ENCODE measurements around the gene HSP90AA1.

The HSP90AA1 gene

GRCh38 chr14:102097441-102098135 lies 10.7 kb upstream of the HSP90AA1 start:
- no peak for DNase-seq (ENCODE audit: low spot score)
- TF ChIP-seq CTCF (IDR thresholded peaks at IDR 0.05; ENCODE audit: extremely low read depth, missing control alignments): no peak

GRCh38 chr14:102096569-102097188 lies 9.8 kb upstream of the HSP90AA1 start:
- DNase-seq (ENCODE audit: low spot score): peak; percentile 62
- peak; percentile 76 for TF ChIP-seq CTCF (IDR thresholded peaks at IDR 0.05; ENCODE audit: extremely low read depth, missing control alignments)

GRCh38 chr14:102095871-102096568 lies 9.2 kb upstream of the HSP90AA1 start:
- DNase-seq (ENCODE audit: low spot score): no peak
- TF ChIP-seq CTCF (IDR thresholded peaks at IDR 0.05; ENCODE audit: extremely low read depth, missing control alignments): peak; percentile 1

- no peak for TF ChIP-seq CTCF (IDR thresholded peaks at IDR 0.05; ENCODE audit: extremely low read depth, missing control alignments)
- no peak for DNase-seq (ENCODE audit: low spot score)
These were observed 8.5 kb upstream of the HSP90AA1 start for GRCh38 chr14:102095231-102095870.

- TF ChIP-seq CTCF (IDR thresholded peaks at IDR 0.05; ENCODE audit: extremely low read depth, missing control alignments): no peak
- no peak for DNase-seq (ENCODE audit: low spot score)
These were observed 7.3 kb upstream of the HSP90AA1 start for GRCh38 chr14:102094101-102094500.

- TF ChIP-seq CTCF (IDR thresholded peaks at IDR 0.05; ENCODE audit: extremely low read depth, missing control alignments): no peak
- DNase-seq (ENCODE audit: low spot score): no peak
These were observed 6.0 kb upstream of the HSP90AA1 start for GRCh38 chr14:102092806-102093205.

- no peak for TF ChIP-seq CTCF (IDR thresholded peaks at IDR 0.05; ENCODE audit: extremely low read depth, missing control alignments)
- DNase-seq (ENCODE audit: low spot score): no peak
These were observed 3.9 kb upstream of the HSP90AA1 start for GRCh38 chr14:102090713-102091112.

All from GM20000 (cell line).